RPMI8226 (cell line): ENCODE measurements around the gene GGTLC2.
A peak's percentile ranks its signal among the peaks of the same experiment; 100 is the strongest.

ENCODE experiments used
- DNase-seq: peaks from one replicate; pipeline ENCODE4 v3.0.0-alpha.2; 2015

Gene GGTLC2

DNA sequence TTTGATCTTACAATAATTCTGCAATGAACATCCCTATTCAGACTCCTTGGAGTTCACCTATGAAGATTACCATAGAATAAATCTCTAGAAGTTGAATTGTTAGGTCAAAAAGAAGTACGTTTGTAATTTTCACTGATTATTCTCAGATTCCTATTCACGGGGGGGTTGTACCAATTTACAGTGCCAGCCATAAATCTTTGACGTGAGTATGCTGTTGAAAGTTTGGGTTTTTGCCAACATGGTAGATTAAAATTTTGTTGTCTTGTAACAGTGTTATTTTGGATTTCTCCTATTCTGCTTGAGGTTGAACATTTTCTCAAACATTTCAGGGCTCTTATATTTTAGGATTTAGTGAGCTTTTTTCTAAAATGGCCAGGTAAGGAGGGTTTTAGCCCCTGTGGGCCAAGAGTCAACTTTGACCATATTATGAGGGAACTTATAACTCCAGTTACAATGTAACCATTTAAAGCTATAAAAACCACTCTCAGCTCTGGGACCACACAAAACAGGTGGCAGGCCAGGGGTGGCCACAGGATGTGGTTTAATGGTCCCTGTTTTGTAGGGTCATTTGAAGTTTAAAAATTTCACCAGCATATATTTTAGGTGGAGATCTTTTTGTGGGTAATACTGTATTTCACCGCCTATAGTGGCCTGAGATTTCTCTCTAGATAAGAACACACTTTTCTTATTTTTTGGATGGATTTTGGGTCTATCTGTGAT, 25.8 kb downstream of the GGTLC2 start:
- DNase-seq: no peak

DNA sequence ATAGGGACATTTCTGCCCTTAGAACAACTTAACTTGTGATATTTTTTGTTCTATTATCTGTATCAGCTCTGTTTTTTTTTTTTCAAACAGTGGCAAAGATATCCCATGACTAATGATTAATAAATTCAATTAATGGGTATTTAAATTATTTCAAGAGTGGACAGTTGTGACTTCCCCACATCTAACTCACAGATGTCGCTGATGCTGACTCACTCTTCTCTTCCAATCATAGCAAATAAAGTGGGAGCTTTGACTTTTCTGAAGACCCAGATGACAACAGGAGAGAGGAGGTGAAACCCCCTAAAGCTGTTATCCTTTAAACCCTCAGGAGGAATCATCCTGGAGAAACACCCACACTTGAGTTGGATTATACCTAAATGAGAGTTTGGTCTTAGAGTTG, 27.1 kb downstream of the GGTLC2 start:
- DNase-seq: no peak

DNA sequence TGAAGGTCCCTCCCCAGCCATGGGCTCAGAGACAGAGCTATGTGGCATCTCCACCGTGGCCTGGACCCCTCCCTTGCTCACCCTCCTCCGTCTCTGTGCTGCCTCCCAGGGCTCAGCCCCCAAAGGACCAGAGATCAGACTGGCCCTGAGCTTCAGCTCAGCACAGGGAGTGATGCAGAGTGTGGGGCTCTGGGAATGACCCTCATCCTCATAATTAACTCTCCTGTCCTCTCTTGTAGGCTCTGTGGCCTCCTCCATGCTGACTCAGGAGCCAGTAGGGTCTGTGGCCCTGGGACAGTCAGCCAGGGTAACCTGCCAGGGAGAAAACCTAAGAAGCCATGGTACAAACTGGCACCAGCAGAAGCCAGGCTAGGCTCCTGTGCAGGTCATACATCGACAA, 28.7 kb downstream of the GGTLC2 start:
- DNase-seq: no peak

DNA sequence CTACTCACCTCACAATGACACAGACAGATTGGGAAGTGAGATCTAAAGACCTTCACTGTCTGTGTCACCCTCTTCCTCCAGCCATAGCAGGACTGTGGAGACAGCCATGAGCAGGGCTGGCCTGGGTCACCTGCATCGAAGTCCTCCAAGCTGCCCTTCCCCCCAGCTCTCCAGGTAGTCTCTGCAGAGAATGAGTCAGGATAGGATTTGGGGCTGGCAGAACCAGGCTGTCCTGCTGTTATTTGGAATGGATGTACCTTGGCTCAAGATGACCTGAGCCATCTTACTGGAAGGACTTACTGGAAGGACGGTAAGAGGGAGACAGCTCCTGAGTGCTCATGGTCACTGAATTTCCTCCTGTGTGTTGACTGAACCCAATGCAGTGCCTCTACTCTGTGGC, 29.2 kb downstream of the GGTLC2 start:
- no peak for DNase-seq

DNA sequence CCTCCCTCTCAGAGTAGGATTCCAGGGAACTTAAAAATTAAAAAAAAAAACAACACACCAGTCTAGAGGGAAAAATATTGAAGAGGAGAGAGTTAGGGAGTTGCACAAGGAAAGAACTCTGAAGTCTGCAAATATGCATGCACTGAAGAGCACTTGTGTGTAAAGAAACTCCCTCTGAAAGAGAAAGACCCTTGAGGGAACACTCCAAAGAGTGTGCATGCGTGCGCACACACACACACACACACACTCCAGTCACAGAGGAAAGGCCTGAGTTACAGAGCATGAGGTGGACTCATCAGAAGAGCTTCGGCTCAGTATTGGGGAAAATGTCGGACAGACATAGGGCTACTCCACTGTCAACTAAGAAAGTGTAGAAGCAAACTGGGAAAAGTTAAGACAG, 30.1 kb downstream of the GGTLC2 start:
- DNase-seq: no peak

DNA sequence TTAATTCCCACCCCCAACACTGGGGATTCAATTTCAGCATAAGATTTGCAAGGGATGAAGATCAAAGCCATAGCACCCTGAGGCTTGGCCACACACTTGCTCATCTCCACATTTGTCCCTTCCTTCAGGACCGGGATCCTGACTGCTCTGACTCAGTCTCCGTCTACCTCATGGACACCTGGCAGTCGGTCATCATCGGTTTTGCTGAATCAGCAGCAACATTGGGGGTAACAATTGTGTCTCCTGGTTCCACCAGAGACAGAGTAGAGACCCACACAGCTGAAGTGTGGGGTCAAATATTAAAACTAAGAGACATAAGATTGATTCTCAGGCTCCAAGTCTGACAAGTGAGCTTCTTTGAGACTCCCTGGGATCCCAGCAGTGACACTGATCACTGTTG, 34.6 kb downstream of the GGTLC2 start:
- DNase-seq: no peak

DNA sequence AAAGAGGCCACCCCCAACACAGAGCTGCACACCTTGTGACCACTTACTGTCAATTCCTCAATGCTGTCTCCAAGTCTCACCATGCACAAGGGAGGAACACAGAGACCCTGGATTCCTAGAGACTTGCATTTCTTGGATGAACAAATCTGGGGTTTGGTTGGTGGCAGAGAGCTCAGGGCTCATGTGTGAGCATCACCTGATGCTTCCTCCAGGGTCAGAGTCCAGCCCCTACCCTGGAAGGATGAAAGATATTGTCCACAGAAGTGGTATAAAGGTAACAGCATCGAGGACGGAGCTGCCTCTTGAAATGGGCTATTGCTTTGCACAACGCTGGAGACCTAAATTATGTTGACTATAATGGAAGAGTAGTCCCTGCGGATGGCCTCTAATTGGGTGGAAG, 36.0 kb downstream of the GGTLC2 start:
- DNase-seq: no peak

DNA sequence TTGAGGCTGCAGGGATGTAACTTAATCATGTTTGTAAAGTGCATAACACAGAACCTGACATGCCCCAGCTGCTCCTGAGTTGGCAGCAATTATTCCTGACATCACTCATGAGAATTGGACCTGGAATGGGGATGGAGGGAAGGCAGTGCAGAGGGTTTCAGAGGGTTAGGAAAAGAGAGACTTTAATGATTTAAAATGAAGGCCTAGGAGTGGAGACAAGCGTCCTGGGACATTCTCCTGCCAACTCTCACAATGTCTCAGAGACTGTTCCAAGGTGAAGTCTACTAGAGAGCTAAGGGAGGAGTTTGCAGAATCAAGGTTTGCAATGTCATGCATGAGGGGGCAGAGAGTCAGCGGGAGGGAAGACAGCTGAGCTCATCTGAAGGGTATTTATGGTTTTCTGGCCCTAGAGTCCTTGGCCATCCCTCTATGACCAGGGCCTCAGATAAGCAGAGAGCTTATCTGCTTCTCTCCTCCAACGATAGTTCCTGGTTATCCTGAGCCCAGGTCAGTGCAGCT, 36.9 kb downstream of the GGTLC2 start:
- no peak for DNase-seq

DNA sequence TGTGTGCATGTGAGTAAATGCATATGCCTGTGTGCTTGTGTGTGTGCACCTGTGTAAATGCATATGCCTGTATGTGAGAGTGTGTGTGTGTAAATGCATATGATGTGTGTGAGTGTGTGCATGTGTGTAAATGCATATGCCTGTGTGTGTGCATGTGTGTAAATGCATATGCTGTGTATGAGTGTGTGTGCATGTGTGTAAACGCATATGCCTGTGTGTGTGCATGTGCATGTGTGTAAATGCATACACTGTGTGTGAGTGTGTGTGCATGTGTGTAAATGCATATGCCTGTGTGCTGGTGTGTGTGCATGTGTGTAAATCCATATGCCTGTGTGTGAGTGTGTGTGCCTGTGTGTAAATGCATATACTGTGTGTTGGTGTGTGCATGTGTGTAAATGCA, 37.8 kb downstream of the GGTLC2 start:
- DNase-seq: no peak

DNA sequence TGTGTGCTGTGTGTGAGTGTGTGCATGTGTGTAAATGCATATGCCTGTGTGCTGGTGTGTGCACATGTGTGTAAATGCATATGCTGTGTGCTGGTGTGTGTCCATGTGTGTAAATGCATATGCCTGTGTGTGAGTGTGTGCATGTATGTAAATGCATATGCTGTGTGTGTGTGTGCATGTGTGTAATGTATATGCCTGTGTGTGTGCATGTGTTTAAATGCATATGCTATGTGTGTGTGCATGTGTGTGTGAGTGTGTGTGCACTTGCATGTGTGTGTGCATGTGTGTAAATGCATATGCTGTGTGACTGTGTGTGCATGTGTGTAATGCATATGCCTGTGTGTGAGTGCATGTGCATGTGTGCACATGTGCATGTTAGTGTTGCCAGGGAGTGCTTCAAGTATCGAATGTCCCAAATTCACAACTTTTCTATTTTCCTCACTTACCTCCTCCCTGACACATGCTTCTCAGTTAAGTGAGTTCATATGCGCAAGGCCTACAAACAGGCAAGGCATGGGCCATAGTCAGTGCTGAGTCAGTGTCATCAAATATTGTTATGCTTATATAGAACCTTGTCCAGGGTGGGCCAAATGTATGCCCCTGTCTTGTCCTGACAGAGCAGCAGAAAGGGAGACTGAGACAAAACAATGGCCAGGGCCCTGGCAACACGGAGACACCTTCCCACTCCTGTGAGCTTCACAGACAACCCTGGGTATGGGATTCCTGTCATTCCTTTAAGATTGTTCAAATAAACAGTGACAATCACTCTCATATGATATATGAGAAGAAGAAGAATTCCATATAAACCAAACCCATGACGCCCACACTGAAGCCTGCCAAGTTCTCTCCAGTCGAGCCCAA, 38.6 kb downstream of the GGTLC2 start:
- no peak for DNase-seq

DNA sequence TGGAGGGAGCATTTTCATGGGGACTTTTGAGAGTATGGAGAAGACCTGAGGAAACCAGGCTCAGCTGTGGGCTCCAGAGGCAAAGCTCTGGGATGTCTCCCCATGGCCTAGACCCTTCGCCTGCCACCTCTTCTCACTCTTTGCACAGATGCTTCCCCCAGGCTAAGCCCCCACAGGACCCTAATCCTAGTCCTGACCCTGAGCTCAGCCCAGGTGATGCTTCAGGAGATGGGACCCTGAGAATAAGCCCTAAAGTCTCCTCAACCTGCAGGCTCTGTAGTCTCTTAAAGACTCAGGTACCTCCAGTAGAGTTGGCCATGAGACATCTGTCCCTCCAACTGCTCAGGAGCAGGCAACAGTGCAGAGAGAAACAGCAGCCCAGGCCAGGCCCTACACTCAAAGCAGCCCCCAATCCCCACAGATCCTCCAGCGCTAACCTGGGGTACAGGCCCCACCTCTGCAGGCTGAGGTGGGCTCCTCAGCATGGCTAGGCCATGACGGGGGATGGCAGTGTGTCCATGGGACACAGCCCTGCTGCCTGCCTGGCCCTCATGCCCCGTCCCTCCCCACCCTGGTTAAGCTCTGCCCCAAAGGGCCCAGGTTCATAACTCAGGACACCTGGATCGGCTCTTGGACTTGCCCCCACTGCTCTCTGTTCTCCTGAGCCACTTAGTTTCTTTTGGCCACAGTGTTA, 39.4 kb downstream of the GGTLC2 start:
- DNase-seq: no peak

DNA sequence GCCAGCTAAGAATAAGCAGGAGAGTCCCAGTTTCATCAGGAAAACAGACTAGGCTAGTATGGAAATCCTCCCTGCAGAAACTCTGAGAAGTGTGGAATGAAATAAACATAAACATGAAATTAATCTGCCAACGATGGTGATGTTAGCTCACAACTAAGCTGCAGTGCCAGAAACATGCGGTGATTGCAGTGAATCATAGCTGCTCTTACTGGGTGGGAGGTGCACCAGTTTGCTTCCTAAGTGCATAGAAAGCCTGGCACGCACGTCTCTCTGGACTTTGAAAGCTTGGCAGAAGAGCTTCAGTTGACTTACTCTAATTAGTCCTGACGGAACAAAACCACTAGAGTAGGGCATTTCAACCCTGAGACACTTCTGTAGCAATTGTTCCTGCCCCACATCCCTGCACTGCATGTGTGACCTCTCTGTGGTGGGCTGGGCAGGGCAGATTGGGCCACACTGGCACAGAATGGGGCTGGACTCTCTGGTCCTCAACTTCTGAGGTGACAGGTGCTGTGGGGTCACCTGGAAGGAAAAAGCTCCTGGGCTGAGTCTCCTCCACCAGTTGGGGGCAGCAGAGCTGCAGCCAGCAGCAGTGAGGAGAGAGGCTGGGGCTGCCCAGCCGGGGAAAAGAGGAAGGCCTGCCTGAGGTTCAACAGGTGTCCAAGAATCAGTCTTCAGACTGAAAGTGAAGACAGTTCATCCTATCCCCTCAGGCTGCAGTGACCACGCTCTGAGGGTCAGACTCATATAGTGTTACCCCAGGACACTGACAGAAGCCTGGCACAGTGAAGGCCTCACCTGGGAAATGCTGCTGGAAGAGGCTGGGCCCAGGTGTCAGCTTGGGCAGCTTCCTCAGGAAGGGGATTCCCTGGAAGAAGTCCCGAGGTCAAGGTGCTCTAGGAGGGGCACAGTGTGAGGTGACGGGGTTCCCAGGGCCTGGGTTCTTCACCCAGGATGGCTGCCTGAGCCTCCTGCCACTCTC, 40.5 kb downstream of the GGTLC2 start:
- peak; percentile 70 for DNase-seq

DNA sequence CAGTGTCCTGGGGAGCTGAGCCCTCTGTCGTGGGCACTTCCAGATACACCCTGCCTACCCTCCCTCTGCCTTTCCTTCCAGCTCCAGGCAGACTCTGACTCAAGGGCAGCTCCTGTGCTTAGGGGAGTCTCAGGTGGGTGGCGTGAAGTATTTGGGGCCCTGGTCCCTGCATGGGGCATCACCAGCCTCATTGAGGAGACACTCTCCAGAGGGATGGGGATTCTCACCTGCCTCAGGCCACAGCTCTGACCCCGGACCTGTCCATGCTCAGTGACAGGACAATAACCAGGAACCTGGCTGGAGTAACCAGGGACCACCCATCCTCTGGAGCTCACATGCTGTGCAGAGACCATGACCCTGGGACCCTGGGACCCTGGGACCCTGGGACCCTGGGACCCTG, 41.2 kb downstream of the GGTLC2 start:
- DNase-seq: no peak

DNA sequence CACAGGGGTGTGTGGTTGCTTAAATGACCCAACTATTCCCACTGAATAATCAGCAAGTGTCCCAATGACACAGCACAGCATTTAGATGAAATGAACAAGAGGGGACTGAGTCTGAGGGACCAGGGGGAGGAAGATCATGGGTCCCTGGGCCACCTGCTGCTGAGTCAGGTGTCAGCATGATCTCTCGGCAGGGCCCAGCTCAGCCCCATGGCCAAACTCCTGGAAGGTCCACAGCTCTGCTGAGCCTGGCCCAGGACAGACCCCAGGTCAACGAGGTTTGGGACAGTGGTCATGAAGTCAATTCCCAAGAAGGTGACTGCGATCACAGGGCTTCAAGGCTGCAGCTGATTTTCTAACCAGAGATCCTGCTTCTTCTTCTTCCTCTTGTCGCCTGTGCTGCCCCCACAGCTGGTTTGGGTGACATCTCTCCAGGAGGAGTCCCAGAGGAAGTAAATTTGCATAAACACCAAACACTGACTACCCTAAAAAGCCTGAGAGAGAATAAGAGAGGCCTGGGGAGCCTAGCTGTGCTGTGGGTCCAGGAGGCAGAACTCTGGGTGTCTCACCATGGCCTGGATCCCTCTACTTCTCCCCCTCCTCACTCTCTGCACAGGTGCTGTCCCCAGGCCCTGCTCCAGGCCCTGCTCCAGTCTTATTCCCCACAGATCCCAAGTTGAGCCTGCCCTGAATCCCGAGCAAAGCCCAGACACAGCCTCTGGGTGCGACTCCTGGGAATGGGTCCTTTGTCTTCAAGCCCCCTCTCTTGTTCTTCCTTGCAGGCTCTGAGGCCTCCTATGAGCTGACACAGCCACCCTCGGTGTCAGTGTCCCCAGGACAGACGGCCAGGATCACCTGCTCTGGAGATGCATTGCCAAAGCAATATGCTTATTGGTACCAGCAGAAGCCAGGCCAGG, 42.0 kb downstream of the GGTLC2 start:
- peak; percentile 42 for DNase-seq

DNA sequence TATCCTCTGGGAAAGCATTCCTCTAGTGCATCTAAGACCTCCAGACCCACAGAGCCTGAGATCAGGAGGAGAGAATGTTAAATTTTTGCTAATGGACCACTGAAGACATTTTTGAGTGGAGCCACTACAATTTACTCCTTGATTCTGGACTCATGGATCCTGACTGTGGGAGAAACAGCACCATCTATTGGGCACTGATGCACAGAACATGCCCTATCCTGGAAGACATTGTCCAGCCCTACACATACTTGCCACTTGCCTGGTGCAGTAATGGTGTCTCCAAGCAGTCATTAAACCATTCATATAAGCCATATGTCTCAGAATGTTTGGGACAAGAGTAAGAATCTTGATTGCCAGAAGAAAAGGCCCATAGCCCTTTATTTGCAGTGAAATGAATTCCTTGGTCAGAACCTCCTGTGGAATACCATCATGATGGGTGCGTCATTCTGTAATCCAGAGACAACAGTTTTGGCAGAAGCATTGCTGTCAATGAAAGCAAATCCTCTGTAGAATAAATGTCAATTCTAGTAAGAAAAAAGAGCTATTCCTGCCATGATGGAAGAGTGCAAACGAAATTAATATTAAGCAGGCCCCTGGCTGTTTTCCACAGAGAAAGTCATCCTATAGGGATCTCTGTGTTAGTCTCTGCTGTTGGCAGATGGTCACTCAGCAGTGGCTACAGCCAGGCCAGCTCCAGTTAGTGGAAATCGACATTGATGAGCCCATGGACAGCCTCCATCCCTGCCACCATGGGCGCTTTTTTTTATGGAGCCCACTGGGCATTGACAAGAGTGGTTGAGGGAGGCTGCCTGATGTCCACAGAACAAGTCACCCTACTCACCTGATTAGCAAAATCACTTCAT, 43.5 kb downstream of the GGTLC2 start:
- DNase-seq: peak; percentile 16

DNA sequence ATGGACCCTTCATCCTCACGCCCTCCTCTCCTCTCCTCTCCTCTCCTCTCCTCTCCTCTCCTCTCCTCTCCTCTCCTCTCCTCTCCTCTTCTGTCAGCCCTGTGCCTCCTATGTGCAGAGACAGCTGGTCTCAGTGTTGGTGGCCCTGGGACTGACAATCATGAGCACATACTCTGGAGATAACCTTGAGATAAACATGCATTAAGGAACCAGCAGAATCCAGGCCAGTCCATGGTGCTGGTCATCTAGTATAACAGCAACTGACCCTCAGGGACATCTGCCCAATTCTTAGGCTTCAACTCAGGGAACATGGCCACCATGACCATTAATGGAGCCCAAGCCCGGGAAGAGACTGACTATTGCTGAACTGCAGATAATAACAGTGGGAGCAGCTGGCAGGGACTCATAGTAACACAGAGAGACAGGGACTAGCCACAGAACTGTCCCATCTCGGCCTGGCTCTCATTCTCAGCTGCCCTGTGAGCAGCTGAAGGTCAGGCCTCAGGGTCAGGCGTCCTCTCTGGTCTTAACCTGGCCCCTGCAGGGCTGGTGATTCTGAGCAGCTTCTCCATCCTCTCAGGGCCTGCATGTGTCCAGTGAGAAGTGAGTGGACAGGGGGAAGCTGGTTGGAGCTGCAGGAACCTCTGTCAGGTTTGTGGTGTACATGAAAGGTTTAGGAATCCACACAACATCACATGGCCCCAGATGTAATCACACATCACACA, 45.4 kb downstream of the GGTLC2 start:
- DNase-seq: no peak

DNA sequence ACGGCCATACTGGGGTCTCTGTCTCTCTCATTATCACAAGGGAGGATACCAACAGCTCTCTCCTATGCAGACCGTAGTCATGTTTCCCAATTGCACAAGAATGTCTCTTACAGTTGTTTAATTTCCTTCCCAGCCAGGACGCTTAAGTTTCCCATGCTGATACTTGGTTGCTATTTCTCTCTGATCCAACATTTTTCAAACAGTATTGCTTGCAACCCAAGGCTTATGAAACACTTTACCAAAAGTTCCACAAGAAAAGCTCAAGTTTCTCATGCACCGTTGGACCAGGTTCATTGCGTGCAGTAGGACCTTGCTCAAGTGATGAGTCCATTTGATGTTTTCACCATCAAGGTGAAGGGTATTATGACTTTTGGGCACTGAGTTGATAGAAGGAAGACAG, 46.6 kb downstream of the GGTLC2 start:
- DNase-seq: no peak

DNA sequence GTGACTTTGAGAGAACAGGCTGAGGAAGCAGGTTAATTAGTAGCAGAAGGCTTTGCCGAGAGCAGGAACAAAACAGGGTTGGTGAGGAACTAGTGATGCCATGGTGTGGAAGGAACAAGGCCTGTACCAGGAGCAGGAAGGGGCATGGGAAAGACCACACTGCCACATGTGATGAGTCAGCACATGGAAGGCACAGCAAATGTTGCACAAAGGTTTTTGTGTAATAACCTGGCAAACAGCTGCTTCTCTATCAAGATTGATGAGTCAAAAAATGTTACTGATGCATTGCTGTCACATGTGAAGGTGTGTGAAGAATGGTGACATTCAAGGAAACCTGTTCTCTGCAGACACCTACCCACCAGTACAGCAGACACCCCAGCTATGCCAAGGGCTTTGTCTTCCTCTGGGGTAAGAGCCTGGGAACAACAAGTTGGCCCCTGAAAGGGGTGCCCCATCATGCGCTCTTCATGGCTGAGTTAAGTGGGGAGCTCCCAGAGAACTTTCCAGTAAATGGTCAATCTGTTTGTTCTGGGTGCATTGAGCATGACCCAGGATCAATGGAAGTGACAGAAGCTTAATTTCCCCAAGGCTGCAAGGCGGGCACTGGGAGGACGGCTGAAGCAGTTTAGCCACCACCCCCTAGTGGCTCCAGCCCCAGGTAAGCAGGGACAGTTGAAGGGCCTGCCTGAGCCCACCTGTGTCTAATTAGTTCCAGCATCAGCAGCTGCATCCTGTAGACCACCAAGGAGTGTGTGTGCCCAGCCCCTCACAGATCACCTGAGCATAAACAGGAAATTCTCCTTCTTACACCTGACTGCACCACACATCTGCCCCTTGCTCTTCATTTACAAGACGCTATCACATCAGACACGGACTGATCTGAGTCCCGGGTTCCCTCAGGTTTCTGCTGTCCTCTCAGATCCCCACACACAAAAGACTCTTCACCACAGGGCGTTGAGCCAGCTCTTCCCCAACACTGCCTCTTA, 47.6 kb downstream of the GGTLC2 start:
- no peak for DNase-seq
